ENCODE results near the gene DUS1L.
A peak's percentile ranks its signal among the peaks of the same experiment; 100 is the strongest.

DUS1L gene

DNA sequence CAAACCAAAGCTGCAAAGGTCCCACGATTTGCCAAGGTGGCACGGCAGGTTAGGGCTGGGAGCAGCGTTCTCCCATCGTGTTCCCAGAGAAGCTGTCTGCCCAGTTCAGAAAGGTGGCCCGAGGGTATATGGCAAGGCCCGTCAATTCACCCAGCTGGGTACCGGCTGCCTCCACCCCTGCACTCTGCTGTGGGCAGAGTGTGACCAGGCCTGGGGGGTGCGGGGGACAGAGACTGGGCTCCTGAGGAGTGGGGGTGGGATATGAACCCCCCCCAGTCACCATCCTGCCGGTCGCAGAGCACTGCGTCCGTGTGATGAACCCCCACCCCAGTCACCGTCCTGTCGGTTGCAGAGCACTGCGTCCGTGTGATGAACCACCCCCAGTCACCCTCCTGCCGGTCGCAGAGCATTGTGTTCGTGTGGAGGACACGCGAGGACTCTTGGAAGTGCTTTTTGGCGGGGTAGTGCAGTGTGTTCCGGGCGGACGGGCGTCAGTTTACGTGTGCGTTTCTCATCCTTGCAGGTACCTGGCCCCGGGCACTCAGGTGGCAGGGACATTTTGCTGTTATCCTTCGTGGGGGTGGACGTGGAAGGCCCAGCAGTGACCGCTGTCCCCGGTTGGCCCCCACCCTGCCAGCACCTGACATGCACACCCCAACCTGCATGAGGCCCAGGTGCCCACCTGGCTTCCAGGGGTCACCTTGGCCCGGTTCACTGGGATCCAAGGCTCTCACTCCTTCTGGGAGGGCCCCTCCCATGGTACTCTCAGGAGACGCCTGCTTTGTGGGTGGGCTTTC lies 35.1 kb upstream of the DUS1L start:
- no peak for DNase-seq (ENCODE audit: low spot score)

- peak; percentile 48 for DNase-seq (ENCODE audit: low spot score)
Observed at GRCh38 chr17:82098939-82099763, 33.5 kb upstream of the DUS1L start.

DNA sequence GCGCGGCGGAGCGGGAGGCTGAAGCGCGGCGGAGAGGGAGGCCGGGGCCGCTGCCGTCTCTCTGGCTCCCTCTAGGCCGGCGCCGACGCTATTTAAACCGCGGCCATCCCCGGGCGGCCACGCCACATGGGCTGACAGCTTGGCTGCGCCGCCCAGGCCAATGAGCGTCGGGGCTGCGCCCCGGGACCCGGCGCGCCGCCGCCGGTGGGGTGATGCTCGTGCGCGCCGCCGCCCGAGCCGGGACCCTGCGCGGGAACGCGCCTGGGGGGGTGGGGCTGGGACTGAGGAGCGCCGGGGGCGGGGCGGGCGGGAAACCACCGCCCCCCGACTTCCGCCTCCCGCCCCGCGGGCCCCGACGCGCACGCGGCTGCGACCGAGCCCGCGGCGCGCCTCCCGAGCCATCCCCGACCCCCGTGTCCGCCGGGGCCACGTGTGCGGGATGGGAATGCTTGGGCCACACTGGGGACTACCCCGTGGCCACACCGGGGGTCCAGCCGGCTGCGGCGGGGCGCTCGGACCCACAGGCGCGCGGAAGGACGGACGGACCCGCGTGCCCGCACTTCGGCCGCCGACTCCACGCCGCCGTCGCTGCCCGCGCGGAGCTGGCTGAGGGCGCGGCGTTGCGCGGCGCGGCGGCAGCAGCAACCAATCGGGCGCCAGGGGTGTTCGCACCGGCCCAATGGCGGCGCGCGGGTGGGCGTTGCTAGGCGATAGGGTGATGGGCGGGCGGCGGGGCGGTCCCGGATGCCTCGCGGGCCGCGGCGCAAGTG lies 32.8 kb upstream of the DUS1L start, which contains the start of gene FASN:
TSS of gene FASN (minus strand) at position 68 of the 770 bp plus-strand sequence. CDS start 1,791 bp downstream, outside the sequence.
- DNase-seq (ENCODE audit: low spot score): peak; percentile 94

GRCh38 chr17:82097919-82098168 lies 32.2 kb upstream of the DUS1L start:
- no peak for DNase-seq (ENCODE audit: low spot score)

DNA sequence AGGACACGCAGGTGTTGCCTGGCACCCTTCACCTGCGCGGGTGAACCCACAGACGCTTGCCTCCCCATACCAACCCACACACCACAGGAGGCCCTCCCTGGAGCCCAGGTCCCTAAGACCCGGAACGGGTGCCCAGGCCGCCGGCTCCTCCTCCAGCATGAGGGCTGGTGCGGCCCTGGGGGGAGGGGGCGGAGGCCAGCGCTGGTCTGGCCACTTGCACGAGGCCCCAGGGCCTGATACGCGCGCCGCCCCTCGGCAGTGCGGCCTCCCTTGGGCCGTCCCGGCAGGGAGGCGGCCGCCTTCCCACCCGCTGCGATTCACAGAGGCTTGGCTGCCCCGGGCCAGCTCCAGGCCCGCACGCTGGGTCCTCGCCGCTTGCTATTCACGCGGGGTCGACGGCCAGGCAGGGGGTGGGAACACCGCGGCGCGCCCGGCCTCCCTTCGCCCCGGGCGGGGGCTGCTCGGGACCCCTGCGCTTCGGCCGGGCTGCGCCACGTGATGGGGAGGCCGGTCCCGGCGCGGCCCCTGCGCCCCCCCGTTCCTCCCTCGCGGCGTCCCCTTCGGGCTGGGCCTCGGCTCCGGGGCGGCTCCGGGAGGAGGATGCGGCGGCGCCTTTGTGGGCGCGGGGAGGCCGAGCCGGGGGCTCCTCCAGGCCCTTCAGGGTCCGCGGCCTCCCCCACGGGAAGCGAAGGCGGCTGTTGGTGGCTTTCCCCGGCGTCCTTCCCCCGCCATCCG lies 31.7 kb upstream of the DUS1L start:
- DNase-seq (ENCODE audit: low spot score): peak; percentile 56

DNA sequence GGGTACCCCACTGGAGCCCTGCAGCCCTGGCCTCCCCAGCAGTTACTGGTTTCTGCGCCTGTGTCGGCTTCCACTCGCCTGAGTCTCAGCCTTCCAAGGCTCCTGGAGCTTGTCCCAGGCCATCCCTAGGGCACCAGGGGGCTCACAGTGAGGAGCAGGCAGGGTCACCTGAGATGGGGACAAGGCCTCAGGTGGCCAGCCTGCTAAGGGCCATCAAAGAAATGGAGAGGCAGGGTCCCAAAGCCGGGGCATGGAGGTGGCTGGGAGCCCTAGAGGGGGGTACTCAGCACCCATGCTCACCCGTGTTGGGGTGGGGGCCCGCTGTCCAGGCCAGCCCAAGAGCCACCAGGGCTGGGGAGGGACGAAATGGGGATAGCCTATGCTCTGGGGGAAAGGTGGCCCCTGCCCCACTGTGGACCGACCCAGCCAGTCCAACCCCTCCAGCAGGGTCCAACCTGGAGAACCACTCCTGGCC lies 31.1 kb upstream of the DUS1L start:
- no peak for DNase-seq (ENCODE audit: low spot score)

- peak; percentile 44 for DNase-seq (ENCODE audit: low spot score)
Observed at GRCh38 chr17:82095777-82096708, 30.4 kb upstream of the DUS1L start.

GRCh38 chr17:82094931-82095776 lies 29.6 kb upstream of the DUS1L start:
- no peak for DNase-seq (ENCODE audit: low spot score)

- DNase-seq (ENCODE audit: low spot score): no peak
Observed at GRCh38 chr17:82092995-82093751, 27.6 kb upstream of the DUS1L start.

GRCh38 chr17:82092628-82092994 lies 27.0 kb upstream of the DUS1L start:
- no peak for DNase-seq (ENCODE audit: low spot score)

GRCh38 chr17:82092094-82092586 lies 26.5 kb upstream of the DUS1L start:
- no peak for DNase-seq (ENCODE audit: low spot score)

GRCh38 chr17:82091264-82092066 lies 25.9 kb upstream of the DUS1L start:
- DNase-seq (ENCODE audit: low spot score): no peak

DNA sequence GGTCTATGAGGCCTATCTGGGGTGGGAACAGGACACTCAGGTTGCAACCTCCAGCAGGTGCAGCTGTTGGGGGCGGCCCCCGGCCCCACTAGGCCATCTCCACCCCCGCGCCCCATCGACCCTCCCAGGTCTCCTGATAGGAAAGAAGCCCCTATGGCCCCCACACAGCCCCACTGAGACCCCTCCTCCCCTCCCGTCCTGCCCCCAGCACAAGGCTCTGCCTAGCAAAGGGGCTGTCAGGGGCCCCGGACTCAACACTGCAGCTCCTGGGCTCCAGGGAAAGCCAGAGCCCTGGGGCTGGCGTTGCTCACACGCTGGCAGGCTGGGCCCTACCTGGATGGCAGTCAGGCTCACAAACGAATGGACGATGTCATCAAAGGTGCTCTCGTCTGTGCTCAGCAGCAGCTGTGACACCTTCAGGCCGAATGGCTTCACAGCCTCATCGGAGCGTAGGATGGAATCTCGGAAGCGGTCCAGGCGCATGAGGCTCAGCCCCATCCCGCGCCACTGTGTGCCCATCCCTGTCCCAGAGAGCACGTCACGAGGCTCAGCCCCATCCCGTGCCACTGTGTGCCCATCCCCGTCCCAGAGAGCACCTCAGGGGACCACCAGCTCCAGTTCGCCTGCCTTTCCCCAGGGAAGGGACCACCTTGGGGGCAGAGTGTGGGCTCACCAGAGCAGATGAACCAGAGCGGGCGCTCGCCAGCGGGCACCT lies 25.1 kb upstream of the DUS1L start:
- no peak for DNase-seq (ENCODE audit: low spot score)

DNA sequence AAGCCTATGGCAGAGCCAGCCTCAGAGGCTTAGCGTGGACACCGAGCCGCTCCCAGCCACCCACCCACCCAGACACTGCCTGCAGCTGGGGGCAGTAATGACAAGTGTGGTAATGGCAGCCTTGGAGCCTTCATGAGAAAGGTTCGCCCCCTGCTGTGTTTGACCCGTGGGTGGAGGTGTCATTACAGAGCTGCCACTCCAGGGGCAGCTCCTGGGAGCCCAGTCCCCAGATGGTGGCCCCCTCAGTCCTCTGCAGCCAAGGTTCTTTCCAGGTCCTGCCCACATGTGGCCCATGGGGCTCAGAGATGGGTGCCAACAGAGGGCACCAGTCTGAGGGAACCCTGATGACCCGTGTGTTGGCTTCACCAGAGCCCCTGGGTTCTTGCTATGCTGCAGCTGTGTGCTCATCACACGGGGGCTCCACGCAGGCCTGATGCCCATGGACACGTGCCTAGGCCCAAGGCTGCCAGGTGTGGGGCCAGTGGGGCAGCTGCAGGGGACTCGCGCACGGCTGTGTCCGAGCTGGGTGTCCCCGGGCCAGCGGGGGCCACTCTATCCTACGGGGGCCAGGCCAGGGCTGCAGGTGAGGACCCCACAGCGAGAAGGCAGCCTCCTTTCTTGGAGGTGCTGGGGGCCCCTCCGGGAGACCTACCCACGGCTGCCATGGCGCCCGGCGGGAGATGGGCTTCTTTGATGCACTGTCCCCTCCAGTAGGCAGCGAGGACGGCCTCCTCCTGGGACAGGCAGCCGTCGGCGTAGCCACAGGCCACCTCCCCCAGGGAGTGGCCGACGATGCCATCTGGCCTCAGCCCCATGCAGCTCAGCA lies 24.3 kb upstream of the DUS1L start:
- DNase-seq (ENCODE audit: low spot score): no peak

DNA sequence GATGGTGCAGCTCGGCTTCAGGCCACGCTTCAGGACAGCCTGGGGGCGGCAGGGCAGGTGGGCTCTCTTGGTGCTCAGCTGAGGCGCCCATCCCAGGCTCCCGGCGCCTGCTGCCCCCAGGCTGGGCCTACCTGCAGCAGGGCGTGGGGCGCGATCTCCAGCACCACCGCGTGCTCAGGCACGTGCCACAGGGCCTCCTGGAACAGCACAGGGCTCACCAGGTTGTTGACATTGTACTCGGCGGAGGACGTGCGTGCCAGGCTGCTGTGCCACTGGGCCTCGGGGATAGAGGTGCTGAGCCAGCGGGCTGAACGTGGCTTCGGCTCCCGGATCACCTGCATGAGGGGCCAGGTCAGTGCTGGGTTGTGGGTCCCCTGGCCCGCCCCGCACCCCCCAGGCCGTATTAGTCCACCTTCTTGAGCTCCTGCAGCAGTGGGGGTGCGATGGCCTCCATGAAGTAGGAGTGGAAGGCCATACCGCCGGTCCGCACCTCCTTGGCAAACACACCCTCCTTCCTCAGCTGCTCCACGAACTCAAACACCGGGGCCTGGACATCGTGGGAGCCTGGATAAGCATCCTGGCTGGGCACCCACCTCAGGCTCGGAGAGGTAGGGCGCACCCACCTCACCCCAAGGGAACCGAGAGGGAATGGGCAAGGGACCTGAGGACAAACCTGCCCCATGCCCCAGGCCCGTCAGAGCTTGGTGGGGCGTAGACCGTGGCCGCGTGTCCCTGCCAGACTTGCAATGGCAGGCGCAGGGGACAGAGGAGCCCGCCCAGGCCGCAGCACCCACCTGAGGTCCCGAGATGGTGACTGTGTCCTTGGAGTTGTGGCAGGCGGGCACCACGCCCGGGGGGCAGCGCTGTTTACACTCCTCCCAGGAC lies 23.5 kb upstream of the DUS1L start:
- DNase-seq (ENCODE audit: low spot score): no peak

Measured in RKO (cell line).